Heart left ventricle (tissue), 16 donors: ENCODE measurements around the gene ADH4. TPM values are rescaled to one million over a fixed set of nuclear protein-coding genes. Genes with fewer than 3 reads are reported as not detected.

ENCODE experiments used
- ATAC-seq, 4 donors: fragments of 200-7000 bp; cut with Tn5 transposase; one replicate each; pipeline ENCODE4 v1.9.1; 2020 to 2022; ENCODE audit warnings: moderate library complexity in 4 of 4, mild to moderate bottlenecking in 3 of 4, moderate number of reproducible peaks in 1 of 4
- DNase-seq, 5 donors: peaks; one replicate each; pipeline ENCODE4 v3.0.0-alpha.2; 2020
- H3K27ac ChIP-seq, 12 donors: fragments of 200-600 bp; sonication (generic) in 4 of 12; one replicate each; pipeline versions ENCODE4 v1.5.0 to v1.8.0; 2016 to 2022; ENCODE audit warnings: mild to moderate bottlenecking in 2 of 12
- H3K27me3 ChIP-seq, 9 donors: fragments of 200-600 bp; sonication (generic) in 2 of 9; one replicate each; pipeline versions ENCODE4 v1.5.1 to v1.8.0; 2016 to 2022; ENCODE audit warnings: mild to moderate bottlenecking in 3 of 9
- H3K36me3 ChIP-seq, 9 donors: fragments of 200-600 bp; sonication (generic) in 2 of 9; one replicate each; pipeline versions ENCODE4 v1.5.0 to v1.8.0; 2018 to 2022; ENCODE audit warnings: mild to moderate bottlenecking in 2 of 9
- H3K4me1 ChIP-seq, 12 donors: fragments of 200-600 bp; sonication (generic) in 4 of 12; one replicate each; pipeline versions ENCODE4 v1.5.0 to v1.8.0; 2016 to 2022; ENCODE audit warnings: mild to moderate bottlenecking in 3 of 12
- H3K4me3 ChIP-seq, 12 donors: fragments of 200-600 bp; sonication (generic) in 4 of 12; one replicate each; pipeline versions ENCODE4 v1.5.0 to v1.8.0; 2017 to 2022; ENCODE audit warnings: mild to moderate bottlenecking in 9 of 12, moderate library complexity in 4 of 12
- H3K9me3 ChIP-seq, 12 donors: fragments of 200-600 bp; sonication (generic) in 4 of 12; one replicate each; pipeline versions ENCODE4 v1.5.0 to v1.8.0; 2016 to 2022; ENCODE audit warnings: mild to moderate bottlenecking in 1 of 12
- POLR2A ChIP-seq, 2 donors: fragments of 450-650 bp; IDR thresholded peaks; one replicate each; pipeline ENCODE4 v1.6.1; 2017; ENCODE audit warnings: antibody characterized with exemption in 2 of 2, mild to moderate bottlenecking in 2 of 2, moderate library complexity in 2 of 2
- WGBS, 4 donors: extraction: QIAGEN DNeasy Blood & Tissue Kit in 2 of 4; methylation state at CpG; one replicate each; pipeline versions ENCODE4 v1.1.5 to v1.1.7; 2013 to 2018; 5-methylcytosine and 5-hydroxymethylcytosine counted together
- intact Hi-C, 10 donors: fragments of 100-400 bp; cut with DNase I; formaldehyde crosslinking; loops; one replicate each; pipeline versions ENCODE4 v1.11.1 to v1.14.2; 2022
- polyA plus RNA-seq, 2 donors: library from polyadenylated mRNA; stranded (reverse); fragments of 200-250 nt; gene quantifications; one replicate each; pipeline ENCODE4 v1.2.3, GENCODE V29; 2013
- total RNA-seq, 9 donors: library from RNA; depleted of rRNA in 2 of 9; stranded (reverse); fragments of >200 nt in 2 of 9; fragmentation: NEBNext Ultra II Directional in 3 of 9; extraction: Animal tissue kit (Norgen Biotek cat#: 25700) in 3 of 9; gene quantifications; one replicate each; pipeline versions ENCODE4 v1.1.0 to v1.2.4, GENCODE V29; 2016 to 2023
- TF ChIP-seq, protein P1 (sequence below), 12 donors: fragments of 200-600 bp; sonication (generic) in 4 of 12; IDR thresholded peaks; one replicate each; pipeline versions ENCODE4 v1.5.0 to v1.8.0; 2018 to 2022; ENCODE audit warnings: antibody characterized with exemption in 12 of 12, mild to moderate bottlenecking in 5 of 12
- donor health status: ischemic (EF 13 %, LVEDD 7.1; RV severe dilation, severe dysfunction).
- donor health status: healthy with polysubstance abuse.
- donor health status: DM: no; HTN: yes; CAD: no.
- donor health status: DM: no; HTN: no; CAD: no.
- donor health status: ischemic (EF 25% LVEDD 6.9; RV normal size, moderate dysfunction).
- donor health status: ischemic (EF 25% LVEDD 5.7; RV mildly dilated, moderate dysfunction).
- donor health status: healthy.
- donor health status: DM: yes; HTN: yes; CAD: no.
- donor health status: ischemic (EF 35%, LVEDD 5.7; RV mildly dilated, moderate dysfunction).
- donor health status: nonischemic (EF 11% LVEDD 7.7; RV severe dilation, severe dysfunction).
- donor health status: DM: yes; HTN: yes; CAD: no.
- donor health status: PGD.
- donor health status: ischemic (EF 29% LVEDD 5.4; RV normal size, mild dysfunction).
- donor health status: nonischemic (EF 23%, LVEDD 6.1; RV moderate dilation, normal function).

Gene ADH4
- total and polyA plus RNA-seq, 11 donors, result 0.12 TPM; not detected in 10

DNA sequence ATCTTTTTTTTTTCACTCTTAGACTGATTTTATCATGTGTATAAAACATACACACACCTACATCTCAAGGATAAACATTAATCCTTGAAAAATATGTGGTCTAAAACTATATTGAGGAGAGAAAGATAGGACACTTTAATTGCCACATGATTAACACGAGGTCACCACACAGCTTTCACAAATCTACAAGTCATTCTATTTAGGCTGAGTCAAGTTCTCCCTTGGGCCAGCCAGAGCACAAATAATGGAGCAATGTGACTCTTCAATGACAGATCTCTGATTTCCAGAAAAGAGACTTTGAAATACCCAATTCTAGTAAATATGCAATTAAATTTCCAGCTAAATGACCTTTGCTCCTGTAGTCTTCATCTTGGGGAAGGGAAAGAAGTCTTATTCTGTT is 12.9 kb upstream of the ADH4 start:
- DNase-seq, result no peak
- no peak overlapping the region for H3K4me3 ChIP-seq
- H3K27me3 ChIP-seq, result no peaks in the 10 kb centered on the region
- H3K4me1 ChIP-seq, result no peaks in the 10 kb centered on the region
- WGBS, 4 donors, result 59 to 86% (median 67%) methylated on average over 1 of the region's 1 CpG
- H3K27ac ChIP-seq, result no peak overlapping the region
- intact Hi-C loops, result no loop called here
- TF ChIP-seq POLR2A (IDR thresholded peaks at IDR 0.05), result no peak
- TF ChIP-seq, protein P1, sequence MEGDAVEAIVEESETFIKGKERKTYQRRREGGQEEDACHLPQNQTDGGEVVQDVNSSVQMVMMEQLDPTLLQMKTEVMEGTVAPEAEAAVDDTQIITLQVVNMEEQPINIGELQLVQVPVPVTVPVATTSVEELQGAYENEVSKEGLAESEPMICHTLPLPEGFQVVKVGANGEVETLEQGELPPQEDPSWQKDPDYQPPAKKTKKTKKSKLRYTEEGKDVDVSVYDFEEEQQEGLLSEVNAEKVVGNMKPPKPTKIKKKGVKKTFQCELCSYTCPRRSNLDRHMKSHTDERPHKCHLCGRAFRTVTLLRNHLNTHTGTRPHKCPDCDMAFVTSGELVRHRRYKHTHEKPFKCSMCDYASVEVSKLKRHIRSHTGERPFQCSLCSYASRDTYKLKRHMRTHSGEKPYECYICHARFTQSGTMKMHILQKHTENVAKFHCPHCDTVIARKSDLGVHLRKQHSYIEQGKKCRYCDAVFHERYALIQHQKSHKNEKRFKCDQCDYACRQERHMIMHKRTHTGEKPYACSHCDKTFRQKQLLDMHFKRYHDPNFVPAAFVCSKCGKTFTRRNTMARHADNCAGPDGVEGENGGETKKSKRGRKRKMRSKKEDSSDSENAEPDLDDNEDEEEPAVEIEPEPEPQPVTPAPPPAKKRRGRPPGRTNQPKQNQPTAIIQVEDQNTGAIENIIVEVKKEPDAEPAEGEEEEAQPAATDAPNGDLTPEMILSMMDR (IDR thresholded peaks at IDR 0.05), result no peak
- no peaks in the 10 kb centered on the region for H3K9me3 ChIP-seq
- no peaks in the 10 kb centered on the region for H3K36me3 ChIP-seq
- ATAC-seq, result no peak

DNA sequence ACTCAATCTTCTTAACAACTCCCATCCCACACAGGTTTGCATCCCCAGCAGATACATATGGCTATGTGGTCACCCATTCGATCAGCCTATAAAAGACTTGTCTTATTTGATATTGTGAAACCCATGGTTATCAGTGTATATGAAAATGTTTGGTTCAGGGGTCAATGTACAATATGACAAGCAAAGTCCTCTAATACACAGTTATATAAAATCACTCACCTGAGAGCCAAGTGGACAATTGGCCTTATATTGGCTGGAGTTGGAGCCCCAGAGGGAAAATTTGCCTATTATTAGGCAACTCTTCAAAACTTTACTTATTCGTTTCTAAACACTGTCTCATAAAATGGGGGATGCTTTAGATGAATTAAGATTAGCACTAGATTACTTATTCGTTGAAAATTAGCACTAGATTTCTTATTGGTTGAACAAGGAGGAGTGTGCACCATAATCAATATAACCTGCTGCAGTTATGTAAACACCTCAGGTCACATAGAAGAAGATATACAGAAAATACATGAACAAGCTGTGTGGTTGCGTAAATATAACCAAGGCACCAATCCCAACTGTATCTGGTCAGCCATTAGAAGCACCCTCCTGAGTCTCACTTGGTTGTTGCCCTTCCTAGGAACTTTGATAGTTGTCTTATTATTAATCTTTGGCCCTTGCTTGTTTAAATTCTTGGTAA is 10.7 kb upstream of the ADH4 start:
- H3K27me3 ChIP-seq, result no peaks in the 10 kb centered on the region
- DNase-seq (no peak), ATAC-seq (no peak)
- no peaks in the 10 kb centered on the region for H3K36me3 ChIP-seq
- H3K4me1 ChIP-seq, result no peaks in the 10 kb centered on the region
- intact Hi-C loops, result no loop called here
- TF ChIP-seq POLR2A (IDR thresholded peaks at IDR 0.05), result no peak
- TF ChIP-seq, protein P1 (IDR thresholded peaks at IDR 0.05), result no peak
- no peak overlapping the region for H3K4me3 ChIP-seq
- WGBS, 4 donors, result 86 to 93% (median 91%) methylated on average over 4 of the region's 4 CpGs
- no peaks in the 10 kb centered on the region for H3K9me3 ChIP-seq
- no peak overlapping the region for H3K27ac ChIP-seq

DNA sequence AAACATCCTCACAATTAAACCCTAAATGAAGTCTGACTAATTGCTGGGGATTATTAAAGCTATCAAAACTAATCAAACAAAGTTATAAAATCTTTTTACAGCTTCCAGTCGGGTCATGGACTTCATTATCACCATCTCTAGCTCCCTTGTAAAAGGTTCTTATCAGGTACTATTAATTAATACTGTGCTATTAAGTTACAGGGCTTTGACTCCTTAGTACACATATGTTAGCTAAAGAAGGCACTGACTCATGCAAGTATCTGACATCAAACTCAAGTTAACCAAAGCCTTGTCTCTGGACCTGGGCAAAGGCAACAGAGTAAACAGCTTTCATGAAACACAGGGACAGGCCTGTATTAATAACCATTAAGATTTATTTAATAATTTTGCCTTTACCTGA is 7.9 kb upstream of the ADH4 start:
- H3K27me3 ChIP-seq, result no peaks in the 10 kb centered on the region
- TF ChIP-seq, protein P1 (IDR thresholded peaks at IDR 0.05), result no peak
- TF ChIP-seq POLR2A (IDR thresholded peaks at IDR 0.05), result no peak
- no peaks in the 10 kb centered on the region for H3K9me3 ChIP-seq
- no peaks in the 10 kb centered on the region for H3K4me1 ChIP-seq
- no peak overlapping the region for H3K4me3 ChIP-seq
- no peaks in the 10 kb centered on the region for H3K36me3 ChIP-seq
- ATAC-seq (no peak), DNase-seq (no peak)
- no peak overlapping the region for H3K27ac ChIP-seq
- WGBS, 4 donors, result 0 to 34% (median 14%) methylated on average over 1 of the region's 1 CpG
- intact Hi-C loops, result no loop called here

DNA sequence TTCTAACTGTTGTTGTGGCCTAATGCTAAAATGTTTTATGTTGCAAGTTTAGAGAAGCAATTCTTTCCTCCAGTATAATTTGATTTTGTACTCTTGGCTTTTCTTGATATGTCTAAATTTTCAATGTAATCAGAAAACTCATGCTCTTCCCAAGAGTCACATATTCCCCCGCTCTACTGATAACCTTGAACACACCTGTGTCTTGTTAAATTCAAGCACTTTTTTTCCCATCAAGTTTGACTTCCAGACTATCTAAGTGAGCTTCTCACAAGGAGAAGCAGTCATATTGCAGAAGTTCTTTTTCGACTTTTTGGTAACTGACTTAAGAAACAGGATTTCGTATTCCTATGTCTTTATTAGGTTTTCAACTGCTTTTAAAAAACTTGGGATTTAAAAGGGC is 7.4 kb upstream of the ADH4 start:
- Histone ChIP-seq H3K27ac (no peak overlapping the region), H3K36me3 (no peaks in the 10 kb centered on the region), H3K9me3 (no peaks in the 10 kb centered on the region), H3K4me3 (no peak overlapping the region), H3K27me3 (no peaks in the 10 kb centered on the region), H3K4me1 (no peaks in the 10 kb centered on the region)
- DNase-seq (no peak), ATAC-seq (no peak)
- intact Hi-C loops, result no loop called here
- TF ChIP-seq, protein P1 (IDR thresholded peaks at IDR 0.05), result no peak
- no peak for TF ChIP-seq POLR2A (IDR thresholded peaks at IDR 0.05)
- WGBS, 4 donors, result 77 to 96% (median 92%) methylated on average over 3 of the region's 3 CpGs
